Uterus (tissue), 4 donors: ENCODE data around the gene PROB1. TPM values are rescaled to one million over a fixed set of nuclear protein-coding genes. Genes with fewer than 3 reads are reported as not detected.

Source experiments
- DNase-seq, 2 donors: peaks; one replicate each; pipeline ENCODE4 v3.0.0-alpha.2; 2019 to 2020
- H3K27ac ChIP-seq, 2 donors: fragments of 200-600 bp; sonication (generic); 1 replicate in 1 of 2; 2 replicates in 1 of 2; pipeline ENCODE4 v1.5.1; 2016 to 2018
- H3K27me3 ChIP-seq, 2 donors: fragments of 200-600 bp; sonication (generic); one replicate each; pipeline ENCODE4 v1.5.1; 2018 to 2019; ENCODE audit warnings: control low read depth in 1 of 2
- H3K36me3 ChIP-seq, 2 donors: fragments of 200-600 bp; sonication (generic); one replicate each; pipeline ENCODE4 v1.5.1; 2019; ENCODE audit warnings: control low read depth in 1 of 2
- H3K4me1 ChIP-seq, 2 donors: fragments of 200-600 bp; sonication (generic); one replicate each; pipeline ENCODE4 v1.5.1; 2018 to 2019; ENCODE audit warnings: control low read depth in 1 of 2
- H3K4me3 ChIP-seq, 2 donors: fragments of 200-600 bp; sonication (generic); 1 replicate in 1 of 2; 2 replicates in 1 of 2; pipeline ENCODE4 v1.5.1; 2018 to 2019; ENCODE audit warnings: mild to moderate bottlenecking in 1 of 2
- H3K9me3 ChIP-seq, 2 donors: fragments of 200-600 bp; sonication (generic); one replicate each; pipeline ENCODE4 v1.5.1; 2019; ENCODE audit warnings: control low read depth in 1 of 2
- CTCF ChIP-seq, 4 experiments: fragments of 200-600 bp in 2 of 4; fragments of 450-650 bp in 2 of 4; sonication (generic) in 2 of 4; IDR thresholded peaks; one replicate each; pipeline ENCODE4 v1.5.1; 2016 to 2019; ENCODE audit warnings: antibody characterized with exemption in 4 of 4, mild to moderate bottlenecking in 2 of 4, moderate library complexity in 1 of 4
- POLR2A ChIP-seq, 2 donors: fragments of 450-650 bp; IDR thresholded peaks; one replicate each; pipeline ENCODE4 v1.6.1; 2016; ENCODE audit warnings: antibody characterized with exemption in 2 of 2, mild to moderate bottlenecking in 1 of 2, moderate library complexity in 1 of 2
- intact Hi-C: fragments of 100-400 bp; cut with DNase I; formaldehyde crosslinking; loops from one replicate; pipeline ENCODE4 v1.15.1; 2023; ENCODE audit warnings: low total_unique reads
- total RNA-seq, 4 donors: library from RNA; depleted of rRNA in 3 of 4; stranded (reverse); fragments of >200 nt in 3 of 4; gene quantifications; one replicate each; pipeline versions ENCODE4 v1.1.0 to v1.2.4, GENCODE V29; 2014 to 2023
- donor health status: DM: yes; HTN: yes; CAD: no.

PROB1 gene
- total RNA-seq, 4 donors from 2014 or later, result 1.5 to 8.3 (median 1.7) TPM; not detected in 1

- Histone ChIP-seq H3K9me3 (no peaks in the 10 kb centered on the region), H3K36me3 (no peaks in the 10 kb centered on the region), H3K4me1 (no peaks in the 10 kb centered on the region), H3K27ac (no peak overlapping the region), H3K4me3 (no peak overlapping the region), H3K27me3 (no peaks in the 10 kb centered on the region)
- TF ChIP-seq POLR2A (IDR thresholded peaks at IDR 0.05) (no peak), CTCF (IDR thresholded peaks at IDR 0.05) (no peak)
- DNase-seq, result no peak
- intact Hi-C loops, result loop anchor here (10.0 kb wide), 1 partner anchor 339 kb away; no protein-coding TSS in a partner anchor
Measured at GRCh38 chr5:139425497-139425896, 30.6 kb upstream of the PROB1 start.

GRCh38 chr5:139422307-139422893 is 27.5 kb upstream of the PROB1 start:
- Histone ChIP-seq H3K36me3 (no peaks in the 10 kb centered on the region), H3K27ac (no peak overlapping the region), H3K4me1 (no peaks in the 10 kb centered on the region), H3K9me3 (no peaks in the 10 kb centered on the region), H3K4me3 (no peak overlapping the region), H3K27me3 (no peaks in the 10 kb centered on the region)
- peak in 1 of 2 donors; percentile 46 for DNase-seq
- intact Hi-C loops, result loop anchor here (10.0 kb wide), 1 partner anchor 342 kb away; no protein-coding TSS in a partner anchor
- TF ChIP-seq POLR2A (IDR thresholded peaks at IDR 0.05), result no peak
- TF ChIP-seq CTCF (IDR thresholded peaks at IDR 0.05), result peak; percentile 65 to 92 (median 80)

- no peaks in the 10 kb centered on the region for H3K9me3 ChIP-seq
- H3K27ac ChIP-seq, result peak overlapping the region; percentile 24 to 29
- H3K27me3 ChIP-seq, result no peaks in the 10 kb centered on the region
- TF ChIP-seq POLR2A (IDR thresholded peaks at IDR 0.05), result no peak
- no peak for TF ChIP-seq CTCF (IDR thresholded peaks at IDR 0.05)
- intact Hi-C loops, result loop anchor here (5.0 to 10.0 kb wide), 2 partner anchors 98 to 345 kb away; no protein-coding TSS in a partner anchor
- no peak overlapping the region for H3K4me3 ChIP-seq
- peaks cover 0 to 7% of the 10 kb centered on the region in 2 donors for H3K4me1 ChIP-seq
- no peaks in the 10 kb centered on the region for H3K36me3 ChIP-seq
- DNase-seq, result no peak
Measured at GRCh38 chr5:139419226-139420192, 24.6 kb upstream of the PROB1 start.

GRCh38 chr5:139418793-139419192 is 23.9 kb upstream of the PROB1 start:
- peaks cover 0 to 7% of the 10 kb centered on the region in 2 donors for H3K4me1 ChIP-seq
- TF ChIP-seq POLR2A (IDR thresholded peaks at IDR 0.05) (no peak), CTCF (IDR thresholded peaks at IDR 0.05) (no peak)
- H3K9me3 ChIP-seq, result no peaks in the 10 kb centered on the region
- peak overlapping the region; percentile 24 for H3K27ac ChIP-seq
- H3K36me3 ChIP-seq, result no peaks in the 10 kb centered on the region
- intact Hi-C loops, result loop anchor here (5.0 kb wide), 1 partner anchor 99 kb away; no protein-coding TSS in a partner anchor
- DNase-seq, result no peak
- H3K27me3 ChIP-seq, result no peaks in the 10 kb centered on the region
- no peak overlapping the region for H3K4me3 ChIP-seq
